ENCODE results near the gene ZSCAN25. TPM values are rescaled to one million over a fixed set of nuclear protein-coding genes. Genes with fewer than 3 reads are reported as not detected.
"Not testable (repeated sequence)": the region's sequence is repeated elsewhere in the genome, so short reads cannot be mapped to it uniquely, and the experiment has no call there.

ZSCAN25 gene
- total RNA-seq, 1 donor from 2014 or later, result 10.3 TPM

DNA sequence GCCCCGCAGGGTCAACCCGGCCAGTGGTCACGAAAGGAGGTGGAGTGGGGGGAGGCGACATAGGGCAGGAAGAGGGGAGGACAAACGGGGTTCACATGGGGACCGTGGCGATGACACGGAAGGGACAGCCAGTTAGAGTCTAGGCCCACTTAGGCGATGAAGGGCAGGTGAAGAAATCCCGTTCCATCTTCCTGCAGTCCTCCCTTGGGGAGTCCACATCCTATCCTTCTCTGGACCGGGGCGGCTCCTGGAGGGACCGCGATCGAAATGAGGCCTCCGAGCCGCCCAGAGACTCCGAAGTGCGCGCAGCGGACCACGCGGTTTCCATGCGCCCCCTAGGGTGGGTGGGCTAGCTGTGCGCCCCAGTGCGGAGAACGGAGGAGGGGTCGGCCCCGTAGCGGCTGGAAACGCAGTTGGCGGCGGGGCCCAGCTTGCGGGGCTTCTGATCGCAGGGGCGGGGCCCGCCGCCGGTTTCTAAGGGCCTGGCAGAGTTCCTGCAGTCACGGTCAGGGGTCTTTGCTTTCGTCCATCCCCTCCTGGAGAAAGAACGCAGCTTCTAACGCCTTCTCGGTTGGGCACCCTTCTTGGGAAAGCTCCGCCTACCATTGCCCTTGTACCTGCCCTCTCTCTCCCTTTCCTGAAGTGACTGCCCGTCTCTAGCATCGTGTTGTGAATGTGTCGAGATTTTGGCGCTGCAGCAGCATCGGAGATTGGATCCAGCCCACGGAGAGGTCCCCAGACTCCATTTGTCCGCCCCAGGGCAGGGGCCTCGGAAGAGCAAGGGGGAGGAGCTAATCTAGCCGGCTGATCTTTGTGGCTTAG is 36.6 kb upstream of the ZSCAN25 start:
- Histone ChIP-seq H3K27ac (peak overlapping the region in 1 of 2 donors; percentile 6), H3K4me1 (no peaks in the 10 kb centered on the region), H3K9me3 (no peaks in the 10 kb centered on the region), H3K27me3 (no peaks in the 10 kb centered on the region), H3K4me3 (peak overlapping the region; percentile 80 to 87), H3K36me3 (no peaks in the 10 kb centered on the region)
- TF ChIP-seq CTCF (IDR thresholded peaks at IDR 0.05), result peak in 2 of 3 experiments; percentile 6 to 38
- intact Hi-C loops (cut with DNase I), result no loop called here
- DNase-seq (ENCODE audit: low spot score in 2 of 2), result no peak

DNA sequence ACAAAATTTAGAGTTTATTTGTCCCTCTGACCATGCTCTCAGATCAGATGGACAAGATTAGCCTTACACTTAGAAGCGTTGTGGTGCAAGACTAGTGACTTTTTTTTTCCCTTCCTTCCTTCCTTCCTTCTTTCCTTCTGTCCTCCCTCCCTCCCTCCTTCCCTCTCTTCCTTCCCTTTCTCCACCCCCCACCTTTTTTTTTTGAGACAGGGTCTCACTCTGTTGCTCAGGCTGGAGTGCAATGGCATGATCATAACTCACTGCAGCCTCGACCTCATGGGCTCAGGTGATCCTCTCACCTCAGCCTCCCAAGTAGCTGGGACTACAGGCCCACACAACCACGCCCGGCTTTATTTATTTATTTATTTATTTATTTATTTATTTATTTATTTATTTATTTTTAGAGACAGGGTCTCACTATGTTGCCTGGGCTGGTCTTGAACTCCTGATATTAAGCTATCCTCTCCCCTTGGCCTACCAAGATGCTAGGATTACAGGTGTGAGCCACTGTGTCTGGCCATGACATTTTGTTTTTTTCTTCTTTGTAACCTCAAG is 35.9 kb upstream of the ZSCAN25 start:
- H3K27ac ChIP-seq; DNase-seq (ENCODE audit: low spot score in 2 of 2); H3K9me3 ChIP-seq; H3K36me3 ChIP-seq; intact Hi-C loops (cut with DNase I); H3K27me3 ChIP-seq; H3K4me1 ChIP-seq: not testable (repeated sequence)
- H3K4me3 ChIP-seq, result peak overlapping the region; percentile 80 to 87

GRCh38 chr7:99588868-99589267 is 27.9 kb upstream of the ZSCAN25 start:
- no peaks in the 10 kb centered on the region for H3K27me3 ChIP-seq
- intact Hi-C loops (cut with DNase I), result no loop called here
- no peaks in the 10 kb centered on the region for H3K4me1 ChIP-seq
- no peak for TF ChIP-seq CTCF (IDR thresholded peaks at IDR 0.05)
- no peak for DNase-seq (ENCODE audit: low spot score in 2 of 2)
- H3K36me3 ChIP-seq, result no peaks in the 10 kb centered on the region
- H3K27ac ChIP-seq, result no peak overlapping the region
- no peak overlapping the region for H3K4me3 ChIP-seq
- no peaks in the 10 kb centered on the region for H3K9me3 ChIP-seq

DNA sequence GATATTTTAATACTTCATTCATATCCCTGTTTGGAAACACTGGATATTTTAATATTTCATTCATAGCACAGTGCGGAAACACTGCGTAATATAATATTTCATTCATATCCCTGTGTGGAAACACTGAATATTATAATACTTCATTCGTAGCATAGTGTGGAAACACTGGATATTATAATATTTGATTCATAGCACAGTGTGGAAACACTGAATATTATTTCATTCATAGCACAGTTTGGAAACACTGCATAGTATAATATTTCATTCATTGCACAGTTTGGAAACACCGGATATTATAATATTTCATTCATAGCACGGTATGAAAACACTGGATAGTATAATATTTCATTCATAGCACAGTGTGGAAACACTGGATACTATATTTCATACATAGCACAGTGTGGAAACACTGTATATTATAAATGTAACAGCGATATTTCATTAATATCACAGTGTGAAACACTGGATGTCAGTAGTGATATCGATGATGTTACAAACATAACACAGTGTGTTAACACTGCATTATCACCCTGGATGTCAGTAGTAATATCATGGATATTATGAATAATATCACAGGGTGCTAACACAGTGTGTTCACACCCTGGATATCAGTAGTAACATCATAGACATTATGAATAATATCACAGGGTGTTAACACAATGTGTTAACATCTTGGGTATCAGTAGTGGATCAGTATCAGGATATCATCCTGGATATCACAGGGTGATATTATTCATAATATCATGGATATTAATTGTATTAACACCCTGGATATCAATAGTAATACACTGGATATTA is 21.6 kb upstream of the ZSCAN25 start:
- Histone ChIP-seq H3K27ac (no peak overlapping the region), H3K27me3 (no peaks in the 10 kb centered on the region), H3K4me1 (no peaks in the 10 kb centered on the region), H3K9me3 (no peaks in the 10 kb centered on the region), H3K36me3 (no peaks in the 10 kb centered on the region), H3K4me3 (no peak overlapping the region)
- TF ChIP-seq CTCF (IDR thresholded peaks at IDR 0.05), result no peak
- intact Hi-C loops (cut with DNase I), result no loop called here
- DNase-seq (ENCODE audit: low spot score in 2 of 2), result no peak

- intact Hi-C loops (cut with DNase I), result no loop called here
- Histone ChIP-seq H3K36me3 (no peaks in the 10 kb centered on the region), H3K4me3 (no peak overlapping the region), H3K9me3 (no peaks in the 10 kb centered on the region), H3K27ac (no peak overlapping the region), H3K4me1 (no peaks in the 10 kb centered on the region), H3K27me3 (no peaks in the 10 kb centered on the region)
- TF ChIP-seq CTCF (IDR thresholded peaks at IDR 0.05), result no peak
- no peak for DNase-seq (ENCODE audit: low spot score in 2 of 2)
Measured at GRCh38 chr7:99596408-99596955, 20.3 kb upstream of the ZSCAN25 start.
